ELF-1 (cell line): Measurements from ENCODE around the gene MED13L.

Experiments
- DNase-seq: peaks from one replicate; pipeline ENCODE4 v3.0.0-alpha.2; 2016; ENCODE audit warnings: low read depth, low spot score

MED13L gene

GRCh38 chr12:116213885-116214527 lies 63.5 kb downstream of the MED13L start:
- DNase-seq, result no peak

- no peak for DNase-seq
Measured at GRCh38 chr12:116213014-116213413, 64.5 kb downstream of the MED13L start.

DNA sequence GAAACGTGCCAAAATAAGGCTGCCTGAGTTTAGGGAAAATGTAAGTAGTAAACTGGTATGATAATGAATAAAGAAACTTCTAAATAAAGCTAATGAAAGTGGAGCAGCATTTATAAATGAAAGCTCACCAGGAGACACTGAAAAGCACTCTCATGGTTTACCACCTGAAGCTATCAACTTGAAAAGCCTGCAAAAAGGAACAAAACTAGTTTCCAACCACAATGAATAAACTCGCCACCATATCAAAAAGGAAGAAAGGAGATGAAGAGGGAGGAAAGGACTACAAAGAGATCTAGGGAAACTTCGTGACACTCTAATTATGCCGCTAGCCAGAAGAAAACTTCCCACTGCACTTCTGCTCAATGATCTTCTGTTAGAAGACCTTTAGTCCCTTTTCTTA lies 66.7 kb downstream of the MED13L start:
- no peak for DNase-seq

- DNase-seq, result no peak
Measured at GRCh38 chr12:116210131-116210530, 67.4 kb downstream of the MED13L start.

GRCh38 chr12:116209503-116209902 lies 68.0 kb downstream of the MED13L start:
- no peak for DNase-seq

GRCh38 chr12:116207274-116207673 lies 70.2 kb downstream of the MED13L start:
- no peak for DNase-seq

DNA sequence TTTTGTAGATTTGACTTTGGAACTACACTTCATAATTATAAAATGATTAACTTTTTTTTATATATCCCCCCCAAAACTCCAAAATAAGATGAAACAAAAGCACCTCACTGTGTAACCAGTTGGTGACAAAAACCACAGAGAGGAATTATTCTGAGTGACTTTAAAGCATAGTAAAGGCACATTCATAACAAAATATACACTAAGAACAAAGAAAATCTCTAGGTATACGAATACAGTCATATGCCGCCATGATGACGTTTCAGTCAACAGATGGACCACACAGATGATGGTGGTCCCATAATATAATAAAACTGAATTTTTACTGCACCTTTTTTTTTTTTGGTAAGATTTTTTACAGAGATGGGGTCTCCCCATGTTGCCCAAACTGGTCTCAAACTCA lies 70.7 kb downstream of the MED13L start:
- DNase-seq, result no peak

GRCh38 chr12:116204785-116205184 lies 72.7 kb downstream of the MED13L start:
- no peak for DNase-seq

- DNase-seq, result no peak
Measured at GRCh38 chr12:116204169-116204568, 73.3 kb downstream of the MED13L start.

DNA sequence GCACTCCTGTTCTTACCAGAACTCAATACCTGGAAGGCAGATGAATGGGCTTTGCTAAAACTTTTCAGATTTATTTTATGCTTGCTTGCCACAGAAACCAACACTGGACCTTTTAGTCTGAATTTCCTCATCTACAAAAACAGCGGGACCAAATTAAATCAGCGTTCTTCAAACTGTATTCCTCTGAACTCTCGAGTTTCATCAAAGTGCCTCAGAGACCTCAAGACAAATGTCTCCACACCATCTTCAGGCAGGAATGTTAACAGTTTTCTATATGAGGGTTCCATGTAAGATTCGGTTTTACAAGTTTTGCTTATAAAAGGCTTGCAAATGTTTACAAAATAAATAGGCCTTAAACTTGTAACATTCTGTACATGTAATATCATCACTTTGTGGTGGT lies 74.6 kb downstream of the MED13L start:
- DNase-seq, result no peak

DNA sequence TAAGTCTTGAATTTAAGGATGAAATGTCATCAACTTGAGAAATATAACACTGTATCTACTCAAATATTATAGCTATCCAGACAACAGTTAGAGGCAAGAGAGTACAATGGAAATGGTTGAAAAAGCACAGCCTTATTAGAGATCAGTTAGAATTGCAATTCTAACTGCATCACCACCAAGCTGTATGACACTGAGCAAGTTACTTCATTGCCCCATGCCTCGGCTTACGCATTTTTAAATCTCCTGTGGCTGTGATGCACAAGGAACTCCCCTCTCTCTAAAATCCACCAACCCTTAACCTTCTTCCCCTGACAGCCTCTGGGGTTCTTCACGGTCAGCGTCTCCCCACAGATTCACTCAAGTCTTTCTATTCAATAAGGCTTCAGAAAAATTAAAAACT lies 75.1 kb downstream of the MED13L start:
- no peak for DNase-seq

DNA sequence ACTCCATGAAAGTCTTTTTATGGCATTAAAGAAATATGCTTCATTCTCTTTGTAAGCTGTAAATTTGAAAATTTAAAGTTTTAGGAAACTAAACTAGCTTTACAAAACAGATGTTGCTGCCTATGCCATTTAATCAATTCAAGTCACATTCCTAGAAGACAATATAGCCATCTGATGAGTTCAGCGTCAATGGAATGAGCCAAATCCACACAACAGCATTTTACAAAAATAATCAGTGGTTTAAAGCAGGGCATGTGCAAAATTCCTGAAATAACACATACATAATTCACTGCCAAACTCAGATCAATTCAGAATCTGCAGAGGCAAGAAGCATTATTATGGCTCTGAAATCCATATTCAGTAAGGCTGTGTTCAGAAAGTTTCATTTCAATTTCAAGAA lies 75.6 kb downstream of the MED13L start:
- DNase-seq, result no peak

DNA sequence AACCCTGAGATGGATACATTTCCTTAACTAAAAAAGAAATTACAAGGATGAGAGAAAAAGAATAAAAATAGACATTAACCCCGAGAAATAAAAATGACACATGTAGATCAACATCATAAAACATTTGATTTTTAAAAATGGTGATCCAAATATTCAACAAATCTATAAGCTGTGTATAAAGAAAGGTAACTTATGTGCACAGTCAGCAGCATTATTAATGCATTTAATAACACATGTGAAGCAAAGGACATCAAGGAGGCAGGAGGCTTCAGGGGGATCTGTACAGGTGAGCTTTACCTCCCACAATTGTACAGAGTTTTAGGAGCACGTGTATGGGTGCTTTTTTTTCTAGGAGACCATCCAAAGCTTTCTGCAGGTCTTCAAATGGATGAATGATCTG lies 76.1 kb downstream of the MED13L start:
- DNase-seq, result no peak

- DNase-seq, result no peak
Measured at GRCh38 chr12:116200812-116201211, 76.7 kb downstream of the MED13L start.

DNA sequence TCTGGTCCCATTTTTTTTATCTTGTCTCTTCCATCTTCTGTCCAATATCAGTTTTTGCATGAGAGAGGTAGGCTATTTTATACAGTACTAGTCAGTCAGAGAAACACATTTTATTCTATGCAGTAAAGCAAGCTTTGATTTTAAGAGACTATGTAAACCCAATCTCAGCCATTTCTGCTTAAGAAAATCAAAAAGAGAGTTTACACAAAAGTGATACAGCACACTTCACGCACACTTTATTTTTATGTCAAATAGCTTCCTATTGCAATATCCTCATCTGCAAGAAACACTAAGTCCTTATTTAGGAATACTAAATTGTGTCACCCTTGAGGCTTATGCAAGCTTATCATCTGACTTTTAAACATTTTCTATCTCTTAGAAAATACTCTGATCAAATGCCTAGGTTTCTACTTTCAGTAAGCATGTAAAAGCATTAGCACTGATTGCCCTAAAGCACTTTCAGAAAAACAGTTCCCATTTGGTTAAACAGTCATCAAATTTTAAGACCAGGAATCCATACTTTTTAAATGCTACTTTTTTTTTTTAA lies 78.3 kb downstream of the MED13L start:
- DNase-seq, result no peak

DNA sequence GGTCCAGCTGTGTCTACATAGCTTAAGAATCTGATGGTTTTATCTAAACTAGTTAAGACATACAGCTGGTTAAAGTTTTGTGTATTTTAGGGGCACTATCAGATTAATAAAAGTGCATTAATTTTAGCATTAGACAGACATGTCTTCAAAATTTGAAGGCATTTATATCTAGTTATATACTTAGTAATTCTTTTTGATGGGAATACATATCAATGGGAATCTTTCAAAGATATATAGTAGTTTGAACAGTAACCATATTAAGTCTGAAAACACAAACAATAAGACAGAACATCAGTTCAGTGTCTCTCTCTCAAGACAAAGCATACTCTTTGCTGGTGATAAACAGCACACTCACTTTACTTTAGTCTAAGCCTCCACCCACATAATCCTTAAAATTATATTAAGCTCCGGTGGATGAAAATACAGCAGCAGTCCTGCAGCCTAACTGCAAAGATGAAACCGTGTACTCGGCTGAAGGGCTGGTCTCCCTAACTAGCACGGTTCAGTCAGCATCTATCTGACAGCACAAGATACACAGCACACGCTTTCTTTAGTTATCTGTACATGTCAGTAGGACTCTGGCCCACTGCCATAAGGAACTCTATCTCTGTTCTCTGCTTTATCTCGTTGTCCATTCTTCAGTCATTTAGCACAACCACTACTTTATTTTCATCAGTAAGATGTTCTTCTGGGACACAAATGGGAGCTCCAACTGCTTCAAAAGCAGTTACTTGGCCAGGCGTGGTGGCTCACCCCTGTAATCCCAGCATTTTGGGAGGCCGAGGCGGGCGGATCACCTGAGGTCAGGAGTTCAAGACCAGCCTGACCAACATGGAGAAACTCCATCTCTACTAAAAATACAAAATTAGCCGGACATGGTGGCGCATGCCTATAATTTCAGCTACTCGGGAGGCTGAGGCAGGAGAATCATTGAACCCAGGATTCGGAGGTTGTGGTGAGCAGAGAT lies 80.5 kb downstream of the MED13L start:
- DNase-seq, result no peak

DNA sequence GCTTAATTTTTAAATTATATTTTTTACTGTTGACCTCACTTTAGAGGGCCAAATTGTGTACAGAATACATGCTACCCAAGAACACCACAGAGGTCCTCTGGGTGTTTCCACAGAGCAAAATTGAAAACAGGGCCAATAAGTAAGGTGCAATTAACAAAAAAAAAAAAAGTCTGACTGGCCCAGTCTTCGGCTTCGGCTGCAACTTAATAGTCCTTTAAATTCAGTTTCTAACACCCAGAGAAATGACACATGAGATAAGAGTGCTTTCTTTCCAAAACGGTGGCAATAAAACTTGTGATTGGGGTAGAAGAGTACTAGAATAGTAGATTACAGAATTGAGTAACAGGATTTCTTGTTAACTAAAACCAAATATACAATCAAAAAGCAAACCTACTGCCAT lies 81.3 kb downstream of the MED13L start:
- DNase-seq, result no peak

DNA sequence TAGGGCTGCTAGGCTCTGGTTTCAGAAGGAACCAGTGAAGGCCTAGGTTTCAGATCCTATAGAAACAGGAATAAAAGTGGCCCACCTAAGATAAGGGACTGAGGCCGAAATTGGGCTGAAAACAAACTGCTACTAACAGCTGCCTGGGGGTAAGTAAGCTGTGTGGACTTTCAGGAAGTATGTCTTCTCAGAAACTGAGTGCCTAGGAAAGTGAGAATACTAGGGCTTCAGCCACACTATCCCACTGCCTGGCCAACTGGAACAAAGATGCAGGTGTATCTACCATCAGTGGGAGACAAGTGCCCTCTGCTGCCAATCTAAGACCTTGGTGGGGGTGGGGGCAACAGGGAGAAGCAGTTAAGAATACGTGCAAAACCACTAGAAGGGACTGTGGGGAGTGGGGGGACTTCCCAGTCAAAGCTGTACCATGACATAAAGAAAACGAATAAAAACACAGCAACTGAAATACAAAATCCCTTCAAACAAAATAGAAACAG lies 82.5 kb downstream of the MED13L start:
- DNase-seq, result peak; percentile 31

GRCh38 chr12:116189692-116190091 lies 87.8 kb downstream of the MED13L start:
- no peak for DNase-seq

DNA sequence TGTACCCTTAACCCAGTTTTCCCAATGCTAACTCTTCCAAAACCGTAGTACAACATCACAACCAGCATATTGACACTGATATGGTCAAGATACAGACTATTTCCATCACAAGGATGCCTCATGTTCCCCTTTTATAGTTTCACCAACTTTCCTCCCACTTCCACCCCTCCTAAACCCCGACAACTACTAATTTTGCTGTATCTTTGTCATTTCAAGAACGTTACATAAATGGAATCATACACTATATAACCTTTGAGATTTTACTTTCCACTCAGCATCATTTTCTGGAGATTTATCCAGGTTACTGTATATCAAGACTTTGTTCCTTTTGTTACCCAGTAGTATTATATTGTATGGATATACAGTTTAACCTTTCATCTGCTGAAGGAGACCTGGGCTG lies 88.9 kb downstream of the MED13L start:
- DNase-seq, result no peak

DNA sequence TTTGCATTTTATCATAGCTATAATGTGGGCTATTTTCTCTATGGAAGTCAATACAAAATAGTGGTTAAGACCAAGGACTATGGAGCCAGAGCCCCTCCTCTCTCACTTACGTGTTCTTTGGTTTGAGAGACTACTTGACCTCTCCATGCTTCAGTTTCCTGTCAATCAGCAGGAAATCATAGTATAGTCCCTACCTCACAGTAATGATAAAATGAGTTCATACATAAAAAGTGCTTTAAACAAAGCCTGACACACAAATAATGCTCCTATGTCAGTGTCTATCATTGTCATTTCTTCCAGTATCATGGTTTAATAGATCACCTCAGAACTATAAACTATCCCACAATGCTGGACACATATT lies 90.4 kb downstream of the MED13L start:
- DNase-seq, result no peak

GRCh38 chr12:116186482-116187150 lies 90.9 kb downstream of the MED13L start:
- DNase-seq, result no peak
